WTC11 (cell line): Measurements from ENCODE around the gene PRKRIP1. TPM values are rescaled to one million over a fixed set of nuclear protein-coding genes. Genes with fewer than 3 reads are reported as not detected.

Experiments used
- ATAC-seq: fragments of 200-7000 bp; cut with Tn5 transposase; 2 replicates; pipeline ENCODE4 v1.10.0; 2021; ENCODE audit warnings: mild to moderate bottlenecking, moderate library complexity
- CTCF ChIA-PET: fragments of 300-600 bp; sonication (Branson Sonifier 250); formaldehyde crosslinking; loops from one replicate; lab custom pipeline; 2021; ENCODE audit warnings: antibody characterized with exemption; lab: Charles Lee
- POLR2A ChIA-PET: fragments of 350-600 bp; sonication (Branson Sonifier 250); formaldehyde crosslinking; loops from one replicate; lab custom pipeline; 2021; ENCODE audit warnings: antibody characterized with exemption; lab: Charles Lee
- DNase-seq: peaks from one replicate; pipeline ENCODE4 v3.0.0; 2021; ENCODE audit warnings: low spot score
- H3K27ac Mint-ChIP-seq: 2 replicates; pipeline ENCODE4 v1.8.0; 2021; ENCODE audit warnings: mixed read lengths
- H3K27me3 Mint-ChIP-seq: 2 replicates; pipeline ENCODE4 v1.8.0; 2021; ENCODE audit warnings: low read depth, mild to moderate bottlenecking, moderate library complexity, mixed read lengths
- H3K36me3 Mint-ChIP-seq: 2 replicates; pipeline ENCODE4 v1.8.0; 2021; ENCODE audit warnings: mixed read lengths
- H3K4me1 Mint-ChIP-seq: 2 replicates; pipeline ENCODE4 v1.8.0; 2022; ENCODE audit warnings: mixed read lengths
- H3K4me3 Mint-ChIP-seq: 2 replicates; pipeline ENCODE4 v1.8.0; 2021; ENCODE audit warnings: mild to moderate bottlenecking, moderate library complexity, mixed read lengths
- H3K9me3 Mint-ChIP-seq: 2 replicates; pipeline ENCODE4 v1.8.0; 2021; ENCODE audit warnings: mixed read lengths
- JUN ChIP-seq: sonication (generic); formaldehyde crosslinking; IDR thresholded peaks from 2 replicates; pipeline ENCODE4 v1.8.0; 2023; ENCODE audit warnings: mild to moderate bottlenecking, missing genetic modification reagents
- MXD4 ChIP-seq: fragments of 250-450 bp; sonication (Bioruptor Pico); IDR thresholded peaks from 2 replicates; pipeline ENCODE4 v1.8.0; 2021; ENCODE audit warnings: mild to moderate bottlenecking, moderate library complexity, borderline replicate concordance
- NFYB ChIP-seq: sonication (generic); formaldehyde crosslinking; conservative IDR thresholded peaks from 2 replicates; pipeline ENCODE4 v1.8.0; 2022; ENCODE audit warnings: low read depth, missing genetic modification reagents
- USF2 ChIP-seq: sonication (generic); formaldehyde crosslinking; IDR thresholded peaks from 2 replicates; pipeline ENCODE4 v1.8.1; 2023; ENCODE audit warnings: mild to moderate bottlenecking, missing genetic modification reagents, moderate library complexity
- ZNF423 ChIP-seq: fragments of 250-450 bp; sonication (Bioruptor Pico); IDR thresholded peaks from 2 replicates; pipeline ENCODE4 v2.1.2; 2022; ENCODE audit warnings: mild to moderate bottlenecking, moderate library complexity
- ZNF512 ChIP-seq: sonication (generic); formaldehyde crosslinking; IDR thresholded peaks from 2 replicates; pipeline ENCODE4 v1.8.1; 2022; ENCODE audit warnings: missing genetic modification reagents, borderline replicate concordance
- total RNA-seq: library from RNA; stranded (reverse); gene quantifications from 3 replicates; pipeline ENCODE4 v1.2.3, GENCODE V29; 2021
- TF ChIP-seq, protein P1 (sequence below): fragments of 250-450 bp; sonication (Bioruptor Pico); IDR thresholded peaks from 2 replicates; pipeline ENCODE4 v1.9.0; 2021; ENCODE audit warnings: mild to moderate bottlenecking
- TF ChIP-seq, protein P2 (sequence below): sonication (generic); formaldehyde crosslinking; IDR thresholded peaks from 2 replicates; pipeline ENCODE4 v1.8.1; 2022; ENCODE audit warnings: mild to moderate bottlenecking, moderate library complexity, missing genetic modification reagents
- TF ChIP-seq, protein P3 (sequence below): sonication (generic); formaldehyde crosslinking; IDR thresholded peaks from 2 replicates; pipeline ENCODE4 v1.8.0; 2022; ENCODE audit warnings: mild to moderate bottlenecking, missing genetic modification reagents
- TF ChIP-seq, protein P4 (sequence below): sonication (generic); formaldehyde crosslinking; IDR thresholded peaks from 2 replicates; pipeline ENCODE4 v1.8.1; 2023; ENCODE audit warnings: mild to moderate bottlenecking, missing genetic modification reagents

The PRKRIP1 gene
- total RNA-seq, 1 experiment from 2014 or later: 27.5 TPM

GRCh38 chr7:102444961-102445673 is 49.0 kb downstream of the PRKRIP1 start:
- POLR2A ChIA-PET: no interaction called here
- no peak for ATAC-seq
- Mint-ChIP-seq H3K4me3 (no peak overlapping the region), H3K36me3 (peaks cover 9% of the 10 kb centered on the region), H3K9me3 (no peaks in the 10 kb centered on the region), H3K4me1 (peaks cover 10% of the 10 kb centered on the region), H3K27ac (peak overlapping the region; percentile 76), H3K27me3 (no peaks in the 10 kb centered on the region)
- CTCF ChIA-PET: no interaction called here
- no peak for DNase-seq
- TF ChIP-seq, protein P1, sequence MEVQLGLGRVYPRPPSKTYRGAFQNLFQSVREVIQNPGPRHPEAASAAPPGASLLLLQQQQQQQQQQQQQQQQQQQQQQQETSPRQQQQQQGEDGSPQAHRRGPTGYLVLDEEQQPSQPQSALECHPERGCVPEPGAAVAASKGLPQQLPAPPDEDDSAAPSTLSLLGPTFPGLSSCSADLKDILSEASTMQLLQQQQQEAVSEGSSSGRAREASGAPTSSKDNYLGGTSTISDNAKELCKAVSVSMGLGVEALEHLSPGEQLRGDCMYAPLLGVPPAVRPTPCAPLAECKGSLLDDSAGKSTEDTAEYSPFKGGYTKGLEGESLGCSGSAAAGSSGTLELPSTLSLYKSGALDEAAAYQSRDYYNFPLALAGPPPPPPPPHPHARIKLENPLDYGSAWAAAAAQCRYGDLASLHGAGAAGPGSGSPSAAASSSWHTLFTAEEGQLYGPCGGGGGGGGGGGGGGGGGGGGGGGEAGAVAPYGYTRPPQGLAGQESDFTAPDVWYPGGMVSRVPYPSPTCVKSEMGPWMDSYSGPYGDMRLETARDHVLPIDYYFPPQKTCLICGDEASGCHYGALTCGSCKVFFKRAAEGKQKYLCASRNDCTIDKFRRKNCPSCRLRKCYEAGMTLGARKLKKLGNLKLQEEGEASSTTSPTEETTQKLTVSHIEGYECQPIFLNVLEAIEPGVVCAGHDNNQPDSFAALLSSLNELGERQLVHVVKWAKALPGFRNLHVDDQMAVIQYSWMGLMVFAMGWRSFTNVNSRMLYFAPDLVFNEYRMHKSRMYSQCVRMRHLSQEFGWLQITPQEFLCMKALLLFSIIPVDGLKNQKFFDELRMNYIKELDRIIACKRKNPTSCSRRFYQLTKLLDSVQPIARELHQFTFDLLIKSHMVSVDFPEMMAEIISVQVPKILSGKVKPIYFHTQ (CRISPR knock-in tag): no peak
- TF ChIP-seq ZNF512 (CRISPR knock-in tag) (no peak), ZNF423 (CRISPR knock-in tag) (no peak), USF2 (CRISPR knock-in tag) (no peak)
- TF ChIP-seq, protein P2, sequence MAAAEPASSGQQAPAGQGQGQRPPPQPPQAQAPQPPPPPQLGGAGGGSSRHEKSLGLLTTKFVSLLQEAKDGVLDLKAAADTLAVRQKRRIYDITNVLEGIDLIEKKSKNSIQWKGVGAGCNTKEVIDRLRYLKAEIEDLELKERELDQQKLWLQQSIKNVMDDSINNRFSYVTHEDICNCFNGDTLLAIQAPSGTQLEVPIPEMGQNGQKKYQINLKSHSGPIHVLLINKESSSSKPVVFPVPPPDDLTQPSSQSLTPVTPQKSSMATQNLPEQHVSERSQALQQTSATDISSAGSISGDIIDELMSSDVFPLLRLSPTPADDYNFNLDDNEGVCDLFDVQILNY (CRISPR knock-in tag): no peak
- TF ChIP-seq, protein P3, sequence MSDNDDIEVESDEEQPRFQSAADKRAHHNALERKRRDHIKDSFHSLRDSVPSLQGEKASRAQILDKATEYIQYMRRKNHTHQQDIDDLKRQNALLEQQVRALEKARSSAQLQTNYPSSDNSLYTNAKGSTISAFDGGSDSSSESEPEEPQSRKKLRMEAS (CRISPR knock-in tag): no peak

DNA sequence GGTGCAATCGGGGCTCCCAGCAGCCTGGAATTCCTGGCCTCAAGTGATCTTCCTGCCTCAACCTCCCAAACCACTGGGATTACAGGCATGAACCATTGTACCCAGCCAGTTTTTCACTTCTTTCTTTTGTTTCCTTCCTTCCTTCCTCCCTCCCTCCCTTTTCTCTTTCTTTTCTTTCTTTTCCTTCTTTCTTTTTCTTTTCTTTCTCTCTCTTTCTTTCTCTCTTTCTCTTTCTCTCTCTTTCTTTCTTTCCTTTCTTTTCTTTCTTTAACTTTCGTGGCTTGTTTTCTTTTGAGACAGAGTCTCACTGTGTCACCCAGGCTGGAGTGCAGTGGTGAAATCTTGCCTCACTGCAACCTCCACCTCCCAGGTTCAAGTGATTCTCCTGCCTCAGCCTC is 49.5 kb downstream of the PRKRIP1 start:
- H3K27ac Mint-ChIP-seq: 0 out of 2 replicates have a peak overlapping the region, but pooled peaks have one; percentile 42
- POLR2A ChIA-PET: no interaction called here
- no peaks in the 10 kb centered on the region for H3K27me3 Mint-ChIP-seq
- TF ChIP-seq NFYB (CRISPR knock-in tag) (no peak), ZNF512 (CRISPR knock-in tag) (0 out of 2 replicates have a peak, but pooled peaks have one; percentile 31), MXD4 (CRISPR knock-in tag) (no peak), JUN (CRISPR knock-in tag) (no peak)
- TF ChIP-seq, protein P4, sequence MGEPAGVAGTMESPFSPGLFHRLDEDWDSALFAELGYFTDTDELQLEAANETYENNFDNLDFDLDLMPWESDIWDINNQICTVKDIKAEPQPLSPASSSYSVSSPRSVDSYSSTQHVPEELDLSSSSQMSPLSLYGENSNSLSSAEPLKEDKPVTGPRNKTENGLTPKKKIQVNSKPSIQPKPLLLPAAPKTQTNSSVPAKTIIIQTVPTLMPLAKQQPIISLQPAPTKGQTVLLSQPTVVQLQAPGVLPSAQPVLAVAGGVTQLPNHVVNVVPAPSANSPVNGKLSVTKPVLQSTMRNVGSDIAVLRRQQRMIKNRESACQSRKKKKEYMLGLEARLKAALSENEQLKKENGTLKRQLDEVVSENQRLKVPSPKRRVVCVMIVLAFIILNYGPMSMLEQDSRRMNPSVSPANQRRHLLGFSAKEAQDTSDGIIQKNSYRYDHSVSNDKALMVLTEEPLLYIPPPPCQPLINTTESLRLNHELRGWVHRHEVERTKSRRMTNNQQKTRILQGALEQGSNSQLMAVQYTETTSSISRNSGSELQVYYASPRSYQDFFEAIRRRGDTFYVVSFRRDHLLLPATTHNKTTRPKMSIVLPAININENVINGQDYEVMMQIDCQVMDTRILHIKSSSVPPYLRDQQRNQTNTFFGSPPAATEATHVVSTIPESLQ (CRISPR knock-in tag): no peak
- peaks cover 10% of the 10 kb centered on the region for H3K4me1 Mint-ChIP-seq
- ATAC-seq: no peak
- H3K9me3 Mint-ChIP-seq: no peaks in the 10 kb centered on the region
- no peak overlapping the region for H3K4me3 Mint-ChIP-seq
- no peak for DNase-seq
- peaks cover 9% of the 10 kb centered on the region for H3K36me3 Mint-ChIP-seq
- CTCF ChIA-PET: no interaction called here
